Iris pigment epithelial cell (primary cell): Measurements from ENCODE around the gene MARVELD2.
A peak's percentile ranks its signal among the peaks of the same experiment; 100 is the strongest.

Experiments used
- DNase-seq: peaks from one replicate; pipeline ENCODE4 v3.0.0-alpha.2; 2011; ENCODE audit warnings: low read depth

MARVELD2 gene

GRCh38 chr5:69414885-69415583 lies at the start of gene MARVELD2:
Gene MARVELD2 (plus strand): TSS chr5:69415116. CDS start chr5:69419386, 4,270 bp downstream.
- DNase-seq = peak; percentile 36

DNA sequence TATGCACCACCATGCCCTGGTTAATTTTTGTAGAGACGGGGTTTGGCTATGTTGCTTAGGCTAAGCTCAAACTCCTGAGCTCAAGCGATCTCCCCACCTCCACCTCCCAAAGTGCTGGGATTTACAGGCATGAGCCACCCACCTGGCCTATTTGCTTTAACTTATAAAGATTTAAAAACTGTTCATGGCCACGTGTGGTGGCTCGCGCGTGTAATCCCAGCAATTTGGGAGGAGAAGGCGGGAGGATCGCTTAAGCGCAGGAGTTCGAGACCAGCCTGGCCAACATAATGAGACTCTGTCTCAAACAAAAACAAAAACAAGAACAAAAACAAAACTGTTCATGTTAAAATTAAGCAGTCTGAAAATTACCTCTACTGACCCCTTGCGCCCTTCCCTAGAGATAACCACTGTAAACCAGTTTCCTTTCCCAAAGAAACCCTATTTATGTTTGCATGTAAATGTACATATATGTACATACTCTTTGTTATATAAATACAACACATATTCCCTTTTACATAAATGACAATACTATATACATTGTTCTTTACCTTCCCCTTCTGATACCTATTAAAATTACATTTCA lies 47.1 kb upstream of the MARVELD2 start:
- DNase-seq = no peak

DNA sequence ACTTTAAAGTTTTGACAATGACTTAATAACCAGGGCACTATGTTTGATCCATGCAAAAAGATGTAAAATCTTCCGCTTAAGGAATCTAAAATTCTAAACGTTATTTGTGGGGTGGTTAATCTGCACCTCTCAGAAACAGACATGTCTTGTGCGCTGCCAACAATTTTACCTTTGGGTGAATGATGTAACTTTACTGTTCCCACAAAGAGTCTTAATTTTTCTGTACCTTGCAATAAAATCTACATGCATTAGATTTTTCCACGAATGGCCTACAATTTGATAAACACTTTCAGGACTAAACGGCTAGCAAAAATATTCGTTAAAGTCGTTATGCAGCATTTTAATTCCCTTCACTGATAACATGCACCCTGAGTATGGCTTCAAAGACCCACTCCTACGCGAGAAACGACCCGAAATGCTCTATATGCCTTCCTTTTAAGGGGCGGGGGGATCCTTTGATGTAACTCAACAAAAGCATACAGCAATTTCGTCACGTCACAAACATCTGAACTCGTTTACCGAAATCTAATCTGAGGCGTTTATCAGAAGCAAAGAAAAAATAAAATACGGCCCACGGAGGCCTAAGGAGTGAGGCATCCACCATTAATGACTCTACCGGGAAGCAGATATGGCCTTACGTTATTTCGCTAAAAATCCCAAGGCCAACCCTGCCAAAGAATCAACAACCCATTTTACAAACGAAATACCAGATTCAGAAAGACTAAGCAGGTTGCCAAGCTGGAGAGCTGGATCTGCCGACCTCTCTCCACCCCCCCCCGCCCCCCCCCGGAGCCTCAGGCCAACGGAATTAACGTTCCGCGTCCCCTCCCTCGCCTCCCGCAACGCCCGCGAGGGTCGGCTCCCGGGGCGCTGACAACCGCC lies 46.2 kb upstream of the MARVELD2 start:
- peak; percentile 47 for DNase-seq

- DNase-seq = peak; percentile 92
These were observed 45.4 kb upstream of the MARVELD2 start, which contains the start of the genes AK6, RAD17 and TAF9 for GRCh38 chr5:69369340-69370121. Gene AK6 (minus strand): TSS chr5:69369520. CDS start chr5:69369490, 30 bp downstream. Gene RAD17 (plus strand): TSS chr5:69369818. CDS start chr5:69372209, 2,391 bp downstream. Gene TAF9 (minus strand): TSS chr5:69369520. CDS start chr5:69365737, 3,783 bp downstream.

DNA sequence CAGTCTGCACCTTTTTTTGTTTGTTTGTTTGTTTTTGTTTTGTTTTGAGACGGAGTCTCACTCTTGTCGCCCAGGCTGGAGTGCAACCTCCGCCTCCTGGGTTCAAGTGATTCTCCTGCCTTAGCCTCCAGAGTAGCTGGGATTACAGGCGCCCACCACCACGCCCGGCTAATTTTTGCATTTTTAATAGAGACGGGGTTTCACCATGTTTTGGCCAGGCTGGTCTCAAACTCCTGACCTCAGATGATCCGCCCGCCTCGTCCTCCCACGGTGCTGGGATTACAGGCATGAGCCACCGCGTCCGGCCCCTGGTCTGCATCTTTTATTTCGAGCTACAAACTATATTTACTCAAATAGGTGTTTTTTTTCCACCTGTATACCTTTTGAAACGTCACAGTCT lies 44.6 kb upstream of the MARVELD2 start:
- peak; percentile 12 for DNase-seq

DNA sequence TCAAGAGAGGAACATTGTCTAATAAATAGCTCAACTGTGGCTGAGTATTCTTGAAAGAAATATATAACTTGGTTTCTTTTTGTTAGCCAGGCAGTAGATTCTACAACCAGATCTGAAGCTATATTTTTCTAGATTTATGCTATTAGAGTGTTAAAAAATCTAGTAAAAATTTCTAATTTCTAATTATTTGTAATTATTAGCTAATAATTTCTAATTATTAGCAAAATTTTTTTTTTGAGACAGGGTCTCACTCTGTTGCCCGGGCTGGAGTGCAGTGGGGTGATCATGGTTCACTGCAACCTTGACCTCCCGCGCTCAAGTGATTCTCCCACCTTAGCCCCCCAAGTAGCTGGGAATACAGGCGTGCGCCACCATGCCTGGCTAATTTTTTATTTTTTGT lies 42.5 kb upstream of the MARVELD2 start:
- no peak for DNase-seq

GRCh38 chr5:69374911-69375446 lies 39.9 kb upstream of the MARVELD2 start:
- DNase-seq = no peak

GRCh38 chr5:69378376-69378775 lies 36.5 kb upstream of the MARVELD2 start:
- no peak for DNase-seq

- no peak for DNase-seq
These were observed 10.1 kb upstream of the MARVELD2 start for GRCh38 chr5:69404659-69405330.

GRCh38 chr5:69415584-69415958 lies 655 bp downstream of the MARVELD2 start:
- DNase-seq = no peak

- no peak for DNase-seq
These were observed 1.3 kb downstream of the MARVELD2 start for GRCh38 chr5:69416180-69416579.

DNA sequence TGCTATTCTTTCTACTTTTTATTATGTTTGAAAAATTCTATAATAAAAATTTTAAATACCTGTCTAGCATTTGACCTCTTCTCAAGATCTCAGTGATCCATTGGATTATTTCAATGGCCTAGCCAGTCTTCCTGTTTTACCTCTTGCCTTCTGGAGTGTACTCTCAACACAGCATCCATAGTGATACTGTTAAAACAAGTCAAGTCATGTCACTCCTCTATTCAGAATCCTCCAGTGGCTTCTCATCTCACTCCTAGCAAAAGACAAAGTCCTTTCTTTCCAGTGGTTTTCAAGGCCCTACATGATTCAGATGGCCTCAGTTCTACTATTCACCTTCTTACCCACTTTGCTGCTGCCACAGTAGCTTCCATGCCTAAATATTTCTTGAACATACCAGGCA lies 1.8 kb downstream of the MARVELD2 start:
- no peak for DNase-seq

GRCh38 chr5:69418554-69418953 lies 3.6 kb downstream of the MARVELD2 start:
- no peak for DNase-seq

DNA sequence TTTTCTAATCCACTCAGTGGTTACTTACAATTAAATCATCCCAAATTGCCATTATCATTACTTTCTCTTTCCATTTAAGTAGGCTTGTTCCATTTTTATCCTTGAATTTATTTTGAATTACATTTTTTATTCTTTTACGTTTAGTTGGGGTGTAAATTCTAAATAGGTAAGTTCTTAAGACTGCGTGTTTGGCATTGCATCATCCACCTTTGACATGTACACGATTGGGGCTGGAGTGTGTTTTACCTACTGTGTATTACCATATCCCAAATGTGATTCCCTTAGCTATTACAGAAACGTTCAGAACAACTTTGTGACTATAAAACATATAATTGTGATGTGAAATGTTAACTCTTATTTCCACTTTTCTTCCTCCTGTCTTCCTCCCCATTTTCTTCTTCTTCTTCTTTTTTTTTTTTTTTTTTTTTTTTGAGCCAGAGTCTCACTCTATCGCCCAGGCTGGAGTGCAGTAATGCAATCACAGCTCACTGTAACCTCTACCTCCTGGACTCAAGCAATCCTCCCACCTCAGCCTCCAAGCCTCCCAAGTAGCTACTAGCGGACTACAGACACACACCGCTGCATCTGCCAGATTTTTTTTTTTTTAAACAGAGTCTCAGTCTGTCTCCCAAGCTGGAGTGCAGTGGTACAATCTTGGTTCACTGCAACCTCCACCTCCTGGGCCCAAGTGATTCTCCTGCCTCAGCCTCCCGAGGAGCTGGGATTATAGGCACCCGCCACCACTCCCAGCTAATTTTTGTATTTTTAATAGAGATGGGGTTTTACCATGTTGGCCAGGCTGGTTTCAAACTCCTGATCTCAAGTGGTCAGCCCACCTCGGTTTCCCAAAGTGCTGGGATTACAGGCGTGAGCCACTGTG lies 16.7 kb downstream of the MARVELD2 start:
- DNase-seq = no peak

- DNase-seq = no peak
These were observed 17.7 kb downstream of the MARVELD2 start for GRCh38 chr5:69432412-69433206.

DNA sequence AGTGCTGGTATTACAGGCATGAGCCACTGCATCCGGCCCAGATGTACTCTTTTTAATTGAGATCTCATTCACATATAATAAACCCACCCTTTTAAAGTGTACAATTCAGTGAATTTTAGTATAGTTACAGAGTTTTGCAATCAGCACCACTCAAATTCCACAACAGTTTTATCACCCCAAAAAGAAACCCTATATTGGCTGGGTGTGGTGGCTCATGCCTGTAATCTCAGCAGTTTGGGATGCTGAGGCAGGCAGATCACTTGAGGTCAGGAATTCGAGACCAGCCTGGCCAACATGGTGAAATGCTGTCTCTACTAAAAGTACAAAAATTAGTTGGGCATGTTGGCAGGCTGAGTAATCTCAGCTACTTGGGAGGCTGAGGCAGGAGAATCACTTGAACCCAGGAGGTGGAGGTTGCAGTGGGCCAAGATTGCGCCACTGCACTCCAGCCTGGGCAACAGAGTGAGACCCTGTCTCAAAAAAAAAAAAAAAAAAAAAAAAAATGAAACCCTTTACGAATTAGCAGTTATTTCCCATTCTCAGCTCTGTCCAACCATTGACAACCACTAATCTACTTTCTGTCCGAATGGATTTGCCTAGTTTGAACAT lies 20.5 kb downstream of the MARVELD2 start:
- DNase-seq = peak; percentile 11

DNA sequence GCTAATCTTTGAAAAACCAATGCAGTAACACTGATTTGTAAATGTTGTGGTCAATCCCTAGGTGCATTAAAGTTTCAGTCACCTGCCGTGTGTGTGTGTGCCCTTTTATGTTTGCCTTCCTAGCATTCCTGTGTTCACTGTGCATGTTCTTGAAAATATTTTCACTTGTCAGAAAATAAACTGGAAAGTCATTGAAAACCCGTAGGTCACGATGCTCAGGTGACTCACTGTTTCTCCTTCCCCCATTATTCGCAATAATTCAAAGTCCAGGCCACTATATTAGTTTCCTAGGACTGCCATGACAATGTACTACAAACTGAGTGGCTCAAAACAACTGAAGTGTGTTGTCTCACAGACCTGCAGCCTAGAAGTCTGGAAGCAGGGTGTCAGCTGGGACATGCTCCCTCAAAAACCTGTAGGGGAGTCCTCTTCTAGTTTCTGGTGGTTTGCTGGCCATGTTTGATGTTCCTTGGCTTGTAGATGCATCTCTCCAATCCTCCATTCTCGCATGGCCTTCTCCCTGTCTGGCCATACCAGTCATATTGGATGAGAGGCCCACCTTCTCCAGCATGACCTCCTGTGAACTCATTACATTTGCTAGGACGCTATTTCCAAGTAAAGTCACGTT lies 29.3 kb downstream of the MARVELD2 start:
- no peak for DNase-seq

DNA sequence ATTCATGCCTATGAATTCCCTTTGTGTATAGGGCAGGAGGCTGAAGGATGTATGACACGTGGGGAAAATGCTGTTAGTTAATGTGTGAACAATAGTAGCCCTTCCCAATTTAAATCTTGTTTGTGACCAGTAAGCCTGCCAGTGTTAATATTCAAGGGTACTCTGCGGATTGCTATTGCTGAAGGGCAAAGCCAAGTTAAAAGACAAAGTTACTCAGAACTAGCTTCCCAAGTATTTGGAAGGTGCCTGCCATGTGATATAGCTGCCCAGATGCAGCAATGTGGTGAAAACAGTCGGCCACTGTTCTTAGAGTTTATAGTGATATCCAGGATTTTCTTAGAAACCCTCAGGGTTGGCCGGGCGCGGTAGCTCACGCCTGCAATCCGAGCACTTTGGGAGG lies 34.6 kb downstream of the MARVELD2 start:
- DNase-seq = no peak
